GM21576 (cell line): ENCODE data around the gene NT5C3A.
"Not testable (repeated sequence)": the region's sequence is repeated elsewhere in the genome, so short reads cannot be mapped to it uniquely, and the experiment has no call there.

Source experiments
- ATAC-seq: cut with Tn5 transposase; IDR thresholded peaks from one replicate; pipeline ENCODE4 v1.9.1; 2021; ENCODE audit warnings: mild to moderate bottlenecking, moderate library complexity; ENCODE audit not compliant: unreplicated experiment

NT5C3A gene

DNA sequence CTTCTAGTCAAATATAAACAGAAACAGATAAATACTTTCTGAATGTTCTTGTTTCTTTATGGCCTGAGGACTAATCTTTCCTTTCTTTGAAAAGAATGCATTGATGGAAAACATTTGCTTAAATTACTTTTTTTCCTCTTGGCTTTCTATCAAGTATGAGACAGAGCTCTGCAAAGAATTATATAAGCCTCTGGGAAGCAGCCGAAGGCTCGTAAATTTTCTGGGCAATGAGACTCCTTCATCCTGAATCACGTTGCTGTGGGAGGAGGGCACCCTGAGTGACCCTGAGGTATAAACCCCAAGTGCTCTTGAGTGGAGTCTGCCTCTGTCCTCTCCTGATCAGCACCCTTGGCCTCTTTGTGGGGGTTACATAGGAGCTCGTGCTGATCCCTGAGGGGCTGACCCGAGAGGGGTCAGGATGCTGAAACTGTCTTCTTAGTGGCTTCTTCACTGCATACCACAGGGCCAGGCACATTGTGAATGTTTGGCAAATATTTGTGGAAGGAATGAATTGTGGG lies 71.4 kb downstream of the NT5C3A start:
- ATAC-seq: not testable (repeated sequence)

DNA sequence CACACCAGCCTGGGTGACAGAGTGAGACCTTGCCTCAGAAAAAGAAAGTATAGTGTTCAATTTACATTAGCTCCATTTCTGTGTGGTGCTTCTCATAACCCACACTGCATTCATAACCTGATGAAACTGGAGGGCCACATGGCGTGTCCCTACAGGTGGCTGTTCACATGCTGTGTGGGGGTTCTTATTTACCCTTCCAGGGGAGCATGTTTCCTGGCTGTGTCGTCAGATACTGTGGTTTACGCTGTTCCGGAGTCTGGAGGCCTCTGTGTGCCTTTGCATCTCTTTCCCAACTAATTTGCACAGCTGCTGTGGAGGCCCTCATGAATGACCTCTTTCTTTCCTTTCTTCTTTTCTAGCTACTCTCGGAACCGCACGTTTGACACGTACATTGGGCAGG lies 74.4 kb downstream of the NT5C3A start:
- peak; percentile 88 for ATAC-seq

DNA sequence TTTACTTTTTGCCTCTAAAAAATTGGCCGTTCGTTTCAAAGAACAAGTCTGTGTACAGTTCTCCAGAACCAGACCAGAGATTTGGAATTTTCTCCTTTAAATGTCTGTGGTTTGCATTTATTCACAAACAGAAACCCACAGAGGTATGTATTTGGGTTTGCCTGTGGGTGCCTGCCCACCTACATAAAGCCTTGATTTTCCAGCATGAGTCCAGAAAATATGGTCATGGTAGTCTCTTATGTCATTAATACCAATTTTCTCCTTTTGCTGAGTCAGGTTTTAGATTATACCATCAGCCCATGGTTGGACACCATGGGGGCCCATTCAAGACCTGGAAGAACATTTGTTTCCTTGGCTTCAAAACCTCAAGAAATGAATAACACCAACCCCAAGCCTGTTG lies 82.7 kb downstream of the NT5C3A start:
- ATAC-seq: not testable (repeated sequence)

DNA sequence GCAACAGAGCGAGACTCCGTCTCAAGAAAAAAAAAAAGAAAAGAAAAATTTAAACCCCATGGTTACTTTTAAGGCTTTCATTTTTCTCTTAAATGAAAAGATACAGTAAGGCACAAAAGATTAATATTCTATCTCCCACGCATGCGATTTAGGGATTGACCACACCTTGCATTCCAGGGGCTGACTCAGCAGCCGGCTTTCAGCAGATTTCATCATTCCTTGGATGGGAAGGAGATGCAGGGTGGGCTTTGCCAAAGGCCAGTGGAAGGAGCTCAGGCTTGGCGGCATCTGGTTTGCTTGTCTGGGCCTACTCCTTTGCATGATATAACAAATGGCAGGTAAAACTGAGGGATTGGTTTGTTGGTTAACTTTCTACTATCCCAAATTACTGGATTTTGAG lies 83.3 kb downstream of the NT5C3A start:
- ATAC-seq: not testable (repeated sequence)

DNA sequence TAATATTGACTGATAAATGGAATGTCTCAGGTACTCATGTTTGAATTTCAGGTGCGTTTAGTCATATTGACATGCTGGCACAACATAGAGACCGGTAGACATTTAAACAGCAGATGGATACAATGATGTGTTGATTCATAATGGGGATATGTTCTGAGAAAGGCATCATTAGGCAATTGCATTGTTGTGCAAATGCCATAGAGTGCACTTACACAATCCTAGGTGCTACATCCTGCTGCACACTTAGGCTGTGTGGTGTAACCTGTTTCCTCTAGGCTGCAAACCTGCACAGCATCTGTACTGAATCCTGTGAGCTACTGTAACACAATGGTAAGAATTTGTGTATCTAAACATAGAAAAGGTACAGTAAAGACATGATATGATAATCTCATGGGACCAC lies 85.4 kb downstream of the NT5C3A start:
- not testable (repeated sequence) for ATAC-seq

DNA sequence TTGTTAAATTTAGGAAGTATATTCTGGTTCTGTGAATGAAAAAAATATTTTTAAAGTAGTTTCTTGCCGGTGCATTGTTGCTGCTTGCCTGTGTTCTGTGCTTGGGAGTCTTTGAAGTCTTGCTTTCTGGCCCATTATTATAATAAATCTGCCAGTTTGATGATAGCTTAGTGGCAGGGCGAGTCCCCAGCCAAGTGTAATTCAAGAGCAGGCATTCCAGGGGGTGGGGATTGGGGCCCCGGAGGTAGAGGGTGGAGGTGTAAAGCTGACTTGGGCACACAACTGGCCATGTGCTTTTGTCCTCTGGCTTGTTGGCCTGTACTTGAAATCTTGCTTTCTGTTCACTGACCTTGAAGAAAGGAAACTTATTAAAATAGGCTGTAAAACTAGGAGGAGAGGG lies 90.6 kb downstream of the NT5C3A start:
- not testable (repeated sequence) for ATAC-seq

DNA sequence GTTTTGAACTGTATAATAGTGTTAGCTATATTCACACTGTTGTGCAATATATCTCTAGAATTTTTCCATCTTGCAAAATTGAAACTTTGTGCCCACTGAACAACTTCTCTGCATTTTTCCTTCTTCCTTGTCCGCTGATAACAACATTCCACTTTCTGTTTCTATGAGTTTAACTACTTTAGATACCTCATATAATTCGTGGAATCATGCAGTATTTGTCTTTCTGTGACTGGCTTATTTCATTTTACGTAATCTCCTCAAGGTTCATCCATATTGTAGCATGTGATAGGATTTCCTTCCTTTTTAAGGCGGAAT lies 95.4 kb downstream of the NT5C3A start:
- not testable (repeated sequence) for ATAC-seq

DNA sequence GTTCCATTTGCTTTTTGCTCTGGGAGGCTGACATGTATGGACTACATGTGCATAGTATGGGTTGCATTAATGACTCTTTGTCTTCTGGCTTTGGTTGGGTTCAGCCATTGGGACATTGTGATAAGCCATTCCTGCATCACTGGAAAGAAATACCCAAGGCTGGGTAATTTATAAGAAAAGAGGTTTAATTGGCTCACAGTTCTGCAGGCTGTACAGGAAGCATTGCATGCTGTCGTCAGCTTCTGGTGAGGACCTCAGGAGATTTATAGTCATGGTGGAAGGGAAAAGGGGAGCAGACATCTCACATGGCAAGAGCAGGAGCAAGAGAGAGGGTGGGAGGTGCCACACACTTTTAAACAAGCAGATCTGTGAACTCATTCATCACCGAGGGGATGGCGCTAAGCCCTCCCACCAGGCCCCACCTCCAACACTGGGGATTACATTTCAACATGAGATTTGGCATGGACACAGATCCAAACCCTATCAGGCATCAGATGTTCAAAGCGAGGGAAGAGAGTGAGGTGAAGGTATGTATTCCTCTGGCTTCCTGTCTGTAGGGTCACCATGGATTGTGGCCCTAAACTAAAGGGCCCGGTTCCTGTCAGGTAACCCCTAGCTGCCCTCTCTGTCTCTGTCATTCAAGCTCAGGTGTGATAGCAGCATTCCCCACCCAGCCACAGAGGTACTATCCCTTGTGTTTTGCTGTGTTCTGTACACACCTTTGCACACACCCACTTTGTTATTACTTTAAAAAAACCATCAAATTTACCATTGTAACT lies 95.9 kb downstream of the NT5C3A start:
- ATAC-seq: not testable (repeated sequence)

DNA sequence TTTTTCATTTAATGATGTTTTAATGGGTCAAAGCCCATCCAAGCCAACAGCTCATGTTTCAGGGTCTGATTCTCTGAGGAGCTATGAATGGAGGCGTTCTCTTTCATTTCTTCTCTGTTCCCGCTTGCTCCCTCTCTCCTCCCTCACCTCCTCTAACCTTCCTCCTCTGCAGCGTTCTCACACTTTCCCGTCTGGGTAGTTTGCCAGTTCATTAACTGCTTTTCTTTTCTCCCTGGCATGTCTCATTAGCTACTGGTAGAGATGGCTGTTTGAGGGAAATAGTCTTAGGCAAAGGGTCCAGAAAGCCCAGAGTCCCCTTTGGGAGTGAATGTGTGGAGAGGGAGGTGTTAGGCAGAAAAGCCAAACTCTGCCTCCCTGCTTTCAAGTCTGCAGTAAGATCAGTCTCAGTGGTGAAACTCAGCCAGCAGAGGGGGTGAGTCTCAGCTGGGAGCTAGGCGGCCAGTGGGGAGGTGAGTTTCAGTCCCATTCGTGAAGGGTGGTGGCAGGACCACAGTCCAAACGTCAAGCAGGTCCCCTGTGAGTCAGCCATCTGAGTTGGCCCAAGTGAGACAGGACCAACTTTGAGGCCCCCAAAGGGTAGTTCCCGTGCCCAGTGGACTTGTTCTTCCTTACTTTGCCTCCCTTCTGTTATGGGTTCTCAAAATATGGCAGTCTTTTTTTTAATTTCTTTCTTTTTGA lies 98.0 kb downstream of the NT5C3A start:
- peak; percentile 99 for ATAC-seq
